ENCODE results near the gene ALG8.
"Not testable (repeated sequence)": the region's sequence is repeated elsewhere in the genome, so short reads cannot be mapped to it uniquely, and the experiment has no call there.

The ALG8 gene

GRCh38 chr11:78139422-78140391 is at the start of gene ALG8:
ALG8 (minus strand) TSS chr11:78139626; CDS start chr11:78139588, 38 bp downstream.
- peak; percentile 93 to 96 for DNase-seq (ENCODE audit: low read depth in 1 of 2, low spot score in 1 of 2)

- peak; percentile 80 to 86 for DNase-seq (ENCODE audit: low read depth in 1 of 2, low spot score in 1 of 2)
Measured at GRCh38 chr11:78188286-78189173, 49.1 kb upstream of the ALG8 start, which contains the start of the genes KCTD21 and USP35. KCTD21 (minus strand) TSS chr11:78188626; CDS start chr11:78174554, 14,072 bp downstream. USP35 (plus strand) TSS chr11:78188919; CDS start chr11:78196246, 7,327 bp downstream.

- peak in 1 of 2 donors; percentile 63 for DNase-seq (ENCODE audit: low read depth in 1 of 2, low spot score in 1 of 2)
Measured at GRCh38 chr11:78187366-78188285, 48.2 kb upstream of the ALG8 start.

- DNase-seq (ENCODE audit: low read depth in 1 of 2, low spot score in 1 of 2): no peak
Measured at GRCh38 chr11:78181185-78181584, 41.8 kb upstream of the ALG8 start.

- no peak for DNase-seq (ENCODE audit: low read depth in 1 of 2, low spot score in 1 of 2)
Measured at GRCh38 chr11:78180751-78181150, 41.3 kb upstream of the ALG8 start.

GRCh38 chr11:78179459-78180071 is 40.1 kb upstream of the ALG8 start:
- DNase-seq (ENCODE audit: low read depth in 1 of 2, low spot score in 1 of 2): no peak

GRCh38 chr11:78177216-78177615 is 37.8 kb upstream of the ALG8 start:
- no peak for DNase-seq (ENCODE audit: low read depth in 1 of 2, low spot score in 1 of 2)

GRCh38 chr11:78176605-78177141 is 37.2 kb upstream of the ALG8 start:
- no peak for DNase-seq (ENCODE audit: low read depth in 1 of 2, low spot score in 1 of 2)

GRCh38 chr11:78175862-78176261 is 36.4 kb upstream of the ALG8 start:
- DNase-seq (ENCODE audit: low read depth in 1 of 2, low spot score in 1 of 2): not testable (repeated sequence)

- no peak for DNase-seq (ENCODE audit: low read depth in 1 of 2, low spot score in 1 of 2)
Measured at GRCh38 chr11:78171951-78172350, 32.5 kb upstream of the ALG8 start.

- DNase-seq (ENCODE audit: low read depth in 1 of 2, low spot score in 1 of 2): no peak
Measured at GRCh38 chr11:78170874-78171549, 31.6 kb upstream of the ALG8 start.

GRCh38 chr11:78170413-78170812 is 31.0 kb upstream of the ALG8 start:
- no peak for DNase-seq (ENCODE audit: low read depth in 1 of 2, low spot score in 1 of 2)

GRCh38 chr11:78168539-78169477 is 29.4 kb upstream of the ALG8 start:
- DNase-seq (ENCODE audit: low read depth in 1 of 2, low spot score in 1 of 2): no peak

GRCh38 chr11:78166855-78167469 is 27.5 kb upstream of the ALG8 start:
- no peak for DNase-seq (ENCODE audit: low read depth in 1 of 2, low spot score in 1 of 2)

- no peak for DNase-seq (ENCODE audit: low read depth in 1 of 2, low spot score in 1 of 2)
Measured at GRCh38 chr11:78164471-78164870, 25.0 kb upstream of the ALG8 start.

GRCh38 chr11:78163828-78164227 is 24.4 kb upstream of the ALG8 start:
- DNase-seq (ENCODE audit: low read depth in 1 of 2, low spot score in 1 of 2): no peak

GRCh38 chr11:78161962-78162371 is 22.5 kb upstream of the ALG8 start:
- DNase-seq (ENCODE audit: low read depth in 1 of 2, low spot score in 1 of 2): no peak

GRCh38 chr11:78161346-78161745 is 21.9 kb upstream of the ALG8 start:
- DNase-seq (ENCODE audit: low read depth in 1 of 2, low spot score in 1 of 2): no peak

Measured in activated T-helper 1 cell treated with anti-CD3 and anti-CD28 coated beads, Interleukin-2, amount 50 U/mL, for 16 hours (primary cell).